HG03064 (cell line): ENCODE measurements around the gene ELMOD3.

Experiments
- ATAC-seq: cut with Tn5 transposase; IDR thresholded peaks from one replicate; pipeline ENCODE4 v1.9.1; 2021; ENCODE audit warnings: low read depth; ENCODE audit not compliant: unreplicated experiment

ELMOD3 gene

GRCh38 chr2:85421260-85422071 lies 66.9 kb downstream of the ELMOD3 start:
- ATAC-seq: no peak

GRCh38 chr2:85422072-85422457 lies 67.5 kb downstream of the ELMOD3 start:
- no peak for ATAC-seq

- ATAC-seq: no peak
These were observed 69.0 kb downstream of the ELMOD3 start for GRCh38 chr2:85423525-85423924.

GRCh38 chr2:85425588-85425987 lies 71.0 kb downstream of the ELMOD3 start:
- ATAC-seq: no peak

GRCh38 chr2:85427300-85427835 lies 72.8 kb downstream of the ELMOD3 start:
- no peak for ATAC-seq

GRCh38 chr2:85428343-85428881 lies 73.8 kb downstream of the ELMOD3 start:
- no peak for ATAC-seq

GRCh38 chr2:85429213-85429923 lies 74.8 kb downstream of the ELMOD3 start:
- no peak for ATAC-seq

GRCh38 chr2:85429924-85430289 lies 75.3 kb downstream of the ELMOD3 start:
- no peak for ATAC-seq

GRCh38 chr2:85430752-85431569 lies 76.4 kb downstream of the ELMOD3 start:
- ATAC-seq: no peak

- ATAC-seq: no peak
These were observed 77.1 kb downstream of the ELMOD3 start for GRCh38 chr2:85431570-85432205.

- ATAC-seq: no peak
These were observed 79.0 kb downstream of the ELMOD3 start for GRCh38 chr2:85433511-85434089.

- ATAC-seq: no peak
These were observed 80.1 kb downstream of the ELMOD3 start for GRCh38 chr2:85434696-85435095.

- no peak for ATAC-seq
These were observed 80.8 kb downstream of the ELMOD3 start for GRCh38 chr2:85435220-85435958.

GRCh38 chr2:85435981-85436835 lies 81.6 kb downstream of the ELMOD3 start:
- no peak for ATAC-seq

GRCh38 chr2:85436836-85437487 lies 82.4 kb downstream of the ELMOD3 start:
- ATAC-seq: no peak

- peak; percentile 78 for ATAC-seq
These were observed 83.1 kb downstream of the ELMOD3 start for GRCh38 chr2:85437488-85438200.
